Dermis lymphatic vessel endothelial cell (primary cell): ENCODE results near the gene MCM6. TPM values are rescaled to one million over a fixed set of nuclear protein-coding genes. Genes with fewer than 3 reads are reported as not detected.

ENCODE experiments used
- total RNA-seq: library from RNA; depleted of rRNA; stranded (reverse); fragments of >200 nt; gene quantifications from 2 replicates; pipeline ENCODE4 v1.2.1, GENCODE V29; 2014

Gene MCM6
- 7.9 and 14.6 TPM in 2 replicates for total RNA-seq

GRCh38 chr2:135876066-135876711 is at the start of gene MCM6:
Gene MCM6 (minus strand): TSS chr2:135876443. CDS start chr2:135876365, 78 bp downstream.

GRCh38 chr2:135836596-135837270 is 39.5 kb downstream of the MCM6 start, which contains the start of gene LCT:
Gene LCT (minus strand): TSS chr2:135837184. CDS start chr2:135837169, 15 bp downstream.

Other genes with a start within 250 kb of the MCM6 start
- 60.4 and 69.6 TPM in 2 replicates for gene UBXN4, start 134.6 kb downstream of the MCM6 start, total RNA-seq
- gene LCT, start 39.3 kb downstream of the MCM6 start, total RNA-seq, result under 0.01 TPM in 2 replicates
- 40.1 and 66.7 TPM in 2 replicates for gene DARS1, start 109.2 kb upstream of the MCM6 start, total RNA-seq
- 7.3 and 13.9 TPM in 2 replicates for gene CXCR4, start 241.7 kb upstream of the MCM6 start, total RNA-seq